SK-N-SH (cell line): ENCODE measurements around the gene MRTFB. TPM values are rescaled to one million over a fixed set of nuclear protein-coding genes. Genes with fewer than 3 reads are reported as not detected.

Experiments used
- CTCF ChIA-PET: fragments of 300-600, 350-600 bp; formaldehyde crosslinking; extraction: SDS; loops from one replicate; lab custom pipeline; 2021; lab: Yijun Ruan, JAX
- POLR2A ChIA-PET: fragments of 350-600 bp; sonication (Branson Sonifier 250); formaldehyde crosslinking; extraction: SDS; loops from one replicate; lab custom pipeline; 2020; ENCODE audit warnings: antibody characterized with exemption, inconsistent platforms; lab: Yijun Ruan, JAX
- DNase-seq: peaks from one replicate; pipeline ENCODE4 v3.0.0; 2012
- H2AFZ ChIP-seq: fragments of 200-600 bp; sonication (generic); 2 replicates; pipeline ENCODE4 v1.8.1; 2016; ENCODE audit warnings: antibody characterized with exemption, mild to moderate bottlenecking, low read depth
- H3F3A ChIP-seq: fragments of 200-600 bp; sonication (generic); replicated peaks from 2 replicates; pipeline ENCODE3; 2016; ENCODE audit warnings: antibody characterized with exemption, mild to moderate bottlenecking; ENCODE audit not compliant: insufficient read depth
- H3K27ac ChIP-seq, 2 experiments: fragments of 200-500 bp in 1 of 2; fragments of 200-600 bp in 1 of 2; sonication (Bioruptor generic) in 1 of 2; sonication (generic), shearing (Covaris generic) in 1 of 2; 2 replicates each; pipeline versions ENCODE4 v1.5.1 to v1.6.1; 2014 to 2016; ENCODE audit warnings: low read depth in 2 of 2, inconsistent platforms in 1 of 2, low read length in 1 of 2, mild to moderate bottlenecking in 1 of 2, mixed read lengths in 1 of 2
- H3K27me3 ChIP-seq: fragments of 200-600 bp; sonication (generic), shearing (Covaris generic); 2 replicates; pipeline ENCODE4 v1.6.1; 2016; ENCODE audit warnings: mixed run types; ENCODE audit not compliant: insufficient read depth
- H3K36me3 ChIP-seq, 2 experiments: fragments of 200-500 bp in 1 of 2; fragments of 200-600 bp in 1 of 2; sonication (Bioruptor generic) in 1 of 2; sonication (generic) in 1 of 2; replicated peaks in 1 of 2; 2 replicates each; pipeline versions ENCODE3 to v1.5.1; 2014 to 2016; ENCODE audit warnings: low read length in 1 of 2, mild to moderate bottlenecking in 1 of 2; ENCODE audit not compliant: insufficient read depth in 2 of 2, control insufficient read depth in 1 of 2
- H3K4me1 ChIP-seq, 2 experiments: fragments of 200-500 bp in 1 of 2; fragments of 200-600 bp in 1 of 2; sonication (Bioruptor generic) in 1 of 2; sonication (generic), shearing (Covaris generic) in 1 of 2; 2 replicates each; pipeline versions ENCODE4 v1.5.1 to v1.6.1; 2014 to 2016; ENCODE audit warnings: low read depth in 1 of 2, low read length in 1 of 2, mixed run types in 1 of 2; ENCODE audit not compliant: insufficient read depth in 2 of 2, control insufficient read depth in 1 of 2
- H3K4me2 ChIP-seq: fragments of 200-600 bp; sonication (generic), shearing (Covaris generic); 2 replicates; pipeline ENCODE4 v1.6.1; 2017; ENCODE audit warnings: mixed run types
- H3K4me3 ChIP-seq, 2 experiments: fragments of 200-500 bp in 1 of 2; fragments of 200-600 bp in 1 of 2; sonication (Bioruptor generic) in 1 of 2; sonication (generic), shearing (Covaris generic) in 1 of 2; 2 replicates each; pipeline versions ENCODE4 v1.5.1 to v1.8.1; 2014 to 2016; ENCODE audit warnings: low read depth in 2 of 2, inconsistent platforms in 1 of 2, low read length in 1 of 2, mild to moderate bottlenecking in 1 of 2, mixed read lengths in 1 of 2, moderate library complexity in 1 of 2
- H3K79me2 ChIP-seq: fragments of 200-600 bp; sonication (generic); 2 replicates; pipeline ENCODE4 v1.8.1; 2017; ENCODE audit warnings: mild to moderate bottlenecking; ENCODE audit not compliant: insufficient read depth
- H3K9ac ChIP-seq: fragments of 200-600 bp; sonication (generic); 2 replicates; pipeline ENCODE4 v1.6.1; 2017; ENCODE audit warnings: mixed run types
- H3K9me2 ChIP-seq: fragments of 200-600 bp; sonication (generic); 2 replicates; pipeline ENCODE4 v1.6.1; 2017; ENCODE audit warnings: mixed run types
- H3K9me3 ChIP-seq: fragments of 200-600 bp; sonication (generic); 2 replicates; pipeline ENCODE4 v1.6.1; 2017; ENCODE audit warnings: mixed run types, mild to moderate bottlenecking, moderate library complexity
- H4K20me1 ChIP-seq: fragments of 200-600 bp; sonication (generic); 2 replicates; pipeline ENCODE4 v1.6.1; 2017; ENCODE audit warnings: mild to moderate bottlenecking, mixed run types; ENCODE audit not compliant: insufficient read depth
- CHD2 ChIP-seq: fragments of 150-350 bp; IDR thresholded peaks from 2 replicates; pipeline ENCODE4 v1.6.1; 2018; ENCODE audit warnings: low read length; ENCODE audit not compliant: partially characterized antibody
- EP300 ChIP-seq, 2 experiments: IDR thresholded peaks; 2 replicates each; pipeline versions ENCODE4 v1.4.0 to v1.6.1; 2012; ENCODE audit warnings: borderline replicate concordance in 1 of 2, low read depth in 1 of 2, low read length in 1 of 2
- IRF3 ChIP-seq: fragments of 150-350 bp; IDR thresholded peaks from 2 replicates; pipeline ENCODE4 v1.6.1; 2016; ENCODE audit warnings: mild to moderate bottlenecking, low read depth, low read length
- JUND ChIP-seq: IDR thresholded peaks from 2 replicates; pipeline ENCODE4 v1.4.0; 2012
- MAX ChIP-seq: IDR thresholded peaks from 2 replicates; pipeline ENCODE4 v1.4.0; 2012; ENCODE audit warnings: low read depth
- NFIC ChIP-seq: IDR thresholded peaks from 2 replicates; pipeline ENCODE4 v1.4.0; 2012; ENCODE audit warnings: borderline replicate concordance
- NRF1 ChIP-seq: IDR thresholded peaks from 2 replicates; pipeline ENCODE4 v1.6.1; 2012; ENCODE audit warnings: low read depth, mild to moderate bottlenecking, low read length
- RCOR1 ChIP-seq: fragments of 150-350 bp; IDR thresholded peaks from 2 replicates; pipeline ENCODE4 v1.6.1; 2017; ENCODE audit warnings: antibody characterized with exemption, low read length
- REST ChIP-seq: IDR thresholded peaks from 2 replicates; pipeline ENCODE4 v1.6.1; 2012; ENCODE audit warnings: mild to moderate bottlenecking, low read depth, low read length, moderate library complexity
- SIN3A ChIP-seq: IDR thresholded peaks from 2 replicates; pipeline ENCODE4 v1.6.1; 2012; ENCODE audit warnings: low read depth, mild to moderate bottlenecking, low read length, moderate library complexity, borderline replicate concordance
- SMC3 ChIP-seq: IDR thresholded peaks from 2 replicates; pipeline ENCODE4 v1.6.1; 2012; ENCODE audit warnings: low read depth, low read length, improper control_type of control experiment
- TAF1 ChIP-seq: IDR thresholded peaks from 2 replicates; pipeline ENCODE4 v1.6.1; 2012; ENCODE audit warnings: low read depth, mild to moderate bottlenecking, low read length, moderate library complexity, borderline replicate concordance
- TCF12 ChIP-seq: IDR thresholded peaks from 2 replicates; pipeline ENCODE4 v1.4.0; 2012
- TEAD4 ChIP-seq: IDR thresholded peaks from 2 replicates; pipeline ENCODE4 v1.4.0; 2012; ENCODE audit warnings: mild to moderate bottlenecking, borderline replicate concordance; ENCODE audit not compliant: insufficient read depth
- USF2 ChIP-seq: fragments of 150-350 bp; IDR thresholded peaks from 2 replicates; pipeline ENCODE4 v1.6.1; 2017; ENCODE audit warnings: antibody characterized with exemption, low read length, low read depth, borderline replicate concordance
- YY1 ChIP-seq: IDR thresholded peaks from 2 replicates; pipeline ENCODE4 v1.4.0; 2012; ENCODE audit warnings: low read depth, mild to moderate bottlenecking
- WGBS: methylation state at CpG from one replicate; pipeline ENCODE4 v1.1.6; 2017; ENCODE audit warnings: low lambda C conversion rate; 5-methylcytosine and 5-hydroxymethylcytosine counted together
- polyA plus RNA-seq, 3 experiments: library from polyadenylated mRNA; depleted of rRNA; stranded (reverse); fragments of >200 nt; gene quantifications; 2 replicates each; pipeline ENCODE4 v1.2.3, GENCODE V29; 2012

The MRTFB gene
- polyA plus RNA-seq, 1 of the 3 experiments (the other 2 are of a cell fraction): 3.3 TPM

GRCh38 chr16:14155572-14156190, 84.6 kb downstream of the MRTFB start:
- Histone ChIP-seq H3K9me2 (no peaks in the 10 kb centered on the region), H3K9ac (no peak overlapping the region), H3K79me2 (no peaks in the 10 kb centered on the region; the same call in 1 of the 2 replicates), H3K4me2 (no peak overlapping the region), H3K9me3 (no peaks in the 10 kb centered on the region), H3K27me3 (no peaks in the 10 kb centered on the region), H3K36me3 (no peaks in the 10 kb centered on the region), H3F3A (no peaks in the 10 kb centered on the region), H3K4me3 (no peak overlapping the region), H4K20me1 (no peaks in the 10 kb centered on the region), H3K4me1 (0 out of 4 replicates have a peak, but pooled peaks cover 0 to 8% of the 10 kb centered on the region in 2 experiments), H2AFZ (no peak overlapping the region), H3K27ac (no peak overlapping the region)
- WGBS: 93% methylated on average over 4 of the region's 4 CpGs
- POLR2A ChIA-PET: no interaction called here
- no peak for TF ChIP-seq MAX
- no peak for TF ChIP-seq TCF12
- TF ChIP-seq NFIC: no peak
- TF ChIP-seq IRF3: no peak
- TF ChIP-seq SMC3: no peak
- TF ChIP-seq NRF1: no peak
- no peak for DNase-seq
- CTCF ChIA-PET: interaction anchor here (1.1 kb wide), 1 partner anchor 236 kb away, joined by 3 read pairs; the partner anchor contains the start of gene ERCC4

- no peaks in the 10 kb centered on the region for H3K4me1 ChIP-seq
- no peak overlapping the region for H3K9ac ChIP-seq
- H3K36me3 ChIP-seq: no peaks in the 10 kb centered on the region
- no peak overlapping the region for H2AFZ ChIP-seq
- H3K9me3 ChIP-seq: no peaks in the 10 kb centered on the region
- 96% methylated on average over 5 of the region's 5 CpGs for WGBS
- TF ChIP-seq NFIC (no peak), EP300 (IDR thresholded peaks at IDR 0.05; ENCODE audit: borderline replicate concordance in 1 of 2, low read depth in 1 of 2, low read length in 1 of 2) (no peak), REST (no peak), RCOR1 (no peak), IRF3 (no peak), SMC3 (no peak), JUND (no peak), CHD2 (no peak), YY1 (no peak), TAF1 (no peak), SIN3A (no peak), TEAD4 (no peak), USF2 (no peak)
- TF ChIP-seq, all 33 proteins: peak for 0
- H3K4me2 ChIP-seq: no peak overlapping the region
- H3K27ac ChIP-seq: no peak overlapping the region
- CTCF ChIA-PET: no interaction called here
- H4K20me1 ChIP-seq: no peaks in the 10 kb centered on the region
- DNase-seq: no peak
- peaks cover 3% of the 10 kb centered on the region; the same call in 1 of the 2 replicates for H3K79me2 ChIP-seq
- no peaks in the 10 kb centered on the region for H3K9me2 ChIP-seq
- POLR2A ChIA-PET: interaction anchor here (0.7 kb wide), 1 partner anchor 17 kb away, joined by 3 read pairs; no protein-coding TSS in a partner anchor
- H3K4me3 ChIP-seq: no peak overlapping the region
- H3F3A ChIP-seq: peaks cover 9% of the 10 kb centered on the region
- no peaks in the 10 kb centered on the region for H3K27me3 ChIP-seq
These were observed 94.0 kb downstream of the MRTFB start for GRCh38 chr16:14164916-14165662.
